ENCODE data around the gene CYB5RL. TPM values are rescaled to one million over a fixed set of nuclear protein-coding genes. Genes with fewer than 3 reads are reported as not detected.

Gene CYB5RL
- polyA plus RNA-seq, 1 donor (not counting 4 experiments of a cell fraction or from before 2014, with no cell fraction given): 1.3 TPM

GRCh38 chr1:54177726-54178125, 22.1 kb downstream of the CYB5RL start:
- FAIRE-seq (no peak), DNase-seq (ENCODE audit: low read depth, low spot score) (no peak)
- H3K36me3 ChIP-seq (ENCODE audit: control insufficient read depth in 2 of 2, extremely low read depth in 1 of 2, insufficient read depth in 2 of 2, low read length in 2 of 2): no peaks in the 10 kb centered on the region
- no peaks in the 10 kb centered on the region for H3K4me1 ChIP-seq (ENCODE audit: control insufficient read depth, extremely low read depth, insufficient read depth, low read length)
- dilution Hi-C loops (cut with MboI; ENCODE audit: extremely low pct_ligation_motif_present, low sequenced_read_pairs): no loop called here
- H3K27me3 ChIP-seq (ENCODE audit: control insufficient read depth, extremely low read depth, insufficient read depth, low read length): no peaks in the 10 kb centered on the region
- no peaks in the 10 kb centered on the region for H3K9me3 ChIP-seq (ENCODE audit: control insufficient read depth, low read depth, low read length)
- H3K4me3 ChIP-seq (ENCODE audit: control insufficient read depth in 2 of 3, extremely low read depth in 1 of 3, insufficient read depth in 2 of 3, low read depth in 1 of 3, low read length in 3 of 3): no peak overlapping the region
- no peak overlapping the region for H3K9ac ChIP-seq (ENCODE audit: control insufficient read depth, extremely low read depth, insufficient read depth, low read length)
- H3K4me2 ChIP-seq (ENCODE audit: control insufficient read depth, extremely low read depth, insufficient read depth, low read depth, low read length): no peak overlapping the region
- H3K79me2 ChIP-seq (ENCODE audit: control insufficient read depth, insufficient read depth, low read length): no peaks in the 10 kb centered on the region
- TF ChIP-seq, protein P1, sequence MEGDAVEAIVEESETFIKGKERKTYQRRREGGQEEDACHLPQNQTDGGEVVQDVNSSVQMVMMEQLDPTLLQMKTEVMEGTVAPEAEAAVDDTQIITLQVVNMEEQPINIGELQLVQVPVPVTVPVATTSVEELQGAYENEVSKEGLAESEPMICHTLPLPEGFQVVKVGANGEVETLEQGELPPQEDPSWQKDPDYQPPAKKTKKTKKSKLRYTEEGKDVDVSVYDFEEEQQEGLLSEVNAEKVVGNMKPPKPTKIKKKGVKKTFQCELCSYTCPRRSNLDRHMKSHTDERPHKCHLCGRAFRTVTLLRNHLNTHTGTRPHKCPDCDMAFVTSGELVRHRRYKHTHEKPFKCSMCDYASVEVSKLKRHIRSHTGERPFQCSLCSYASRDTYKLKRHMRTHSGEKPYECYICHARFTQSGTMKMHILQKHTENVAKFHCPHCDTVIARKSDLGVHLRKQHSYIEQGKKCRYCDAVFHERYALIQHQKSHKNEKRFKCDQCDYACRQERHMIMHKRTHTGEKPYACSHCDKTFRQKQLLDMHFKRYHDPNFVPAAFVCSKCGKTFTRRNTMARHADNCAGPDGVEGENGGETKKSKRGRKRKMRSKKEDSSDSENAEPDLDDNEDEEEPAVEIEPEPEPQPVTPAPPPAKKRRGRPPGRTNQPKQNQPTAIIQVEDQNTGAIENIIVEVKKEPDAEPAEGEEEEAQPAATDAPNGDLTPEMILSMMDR (optimal IDR thresholded peaks at IDR 0.05 in 1 of 3, IDR thresholded peaks at IDR 0.05 in 1 of 3, conservative IDR thresholded peaks at IDR 0.05 in 1 of 3; ENCODE audit: extremely low read depth in 1 of 3, insufficient read depth in 2 of 3, low read length in 3 of 3): no peak
- TF ChIP-seq EZH2 (IDR thresholded peaks at IDR 0.05; ENCODE audit: low read length): no peak
- no peak overlapping the region for H2AFZ ChIP-seq (ENCODE audit: control insufficient read depth, low read length)
- H4K20me1 ChIP-seq (ENCODE audit: control insufficient read depth, extremely low read depth, insufficient read depth, low read length): no peaks in the 10 kb centered on the region
- no peak overlapping the region for H3K27ac ChIP-seq (ENCODE audit: control insufficient read depth, insufficient read depth, low read length)
- no peaks in the 10 kb centered on the region for H3K9me1 ChIP-seq (ENCODE audit: control insufficient read depth, extremely low read depth, insufficient read depth, low read length)

DNA sequence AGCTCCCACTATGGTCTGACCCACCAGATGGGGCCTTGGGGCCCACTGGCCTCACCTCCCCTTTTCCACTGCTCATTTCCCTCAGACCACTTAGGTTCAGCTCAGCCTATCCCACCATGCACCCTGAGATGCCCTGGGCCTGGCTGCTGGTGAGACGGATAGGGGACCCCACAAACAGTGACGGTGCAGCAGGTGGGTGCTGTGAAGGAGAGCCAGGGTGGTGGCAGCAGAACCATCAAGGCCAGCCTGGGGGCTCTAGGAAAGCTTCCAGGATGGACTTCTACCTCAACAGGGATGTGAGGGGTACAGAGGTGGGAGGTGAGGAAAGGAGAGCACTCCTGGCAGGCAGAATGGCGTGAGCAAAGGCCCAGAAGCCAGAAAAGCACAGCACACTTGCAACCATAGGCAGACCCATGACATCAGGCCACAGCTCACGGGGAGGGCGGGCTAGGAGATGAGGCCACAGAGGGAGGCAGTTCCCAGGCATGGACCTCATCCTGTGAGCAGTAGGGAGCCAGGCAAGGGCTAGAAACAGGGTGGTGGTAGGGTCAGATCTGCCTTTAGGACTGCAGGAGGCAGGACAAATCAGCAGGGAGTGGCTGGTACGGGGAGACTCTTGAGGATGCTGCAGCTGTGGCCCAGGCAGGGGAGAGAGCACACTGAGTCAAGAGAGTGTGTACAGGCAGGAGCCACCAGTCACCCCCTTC, 23.1 kb downstream of the CYB5RL start:
- FAIRE-seq: no peak
- no peak overlapping the region for H3K27ac ChIP-seq (ENCODE audit: control insufficient read depth, insufficient read depth, low read length)
- no peak overlapping the region for H2AFZ ChIP-seq (ENCODE audit: control insufficient read depth, low read length)
- TF ChIP-seq EZH2 (IDR thresholded peaks at IDR 0.05; ENCODE audit: low read length): no peak
- TF ChIP-seq, protein P1 (optimal IDR thresholded peaks at IDR 0.05 in 1 of 3, IDR thresholded peaks at IDR 0.05 in 1 of 3, conservative IDR thresholded peaks at IDR 0.05 in 1 of 3; ENCODE audit: extremely low read depth in 1 of 3, insufficient read depth in 2 of 3, low read length in 3 of 3): no peak
- H3K9ac ChIP-seq (ENCODE audit: control insufficient read depth, extremely low read depth, insufficient read depth, low read length): no peak overlapping the region
- H4K20me1 ChIP-seq (ENCODE audit: control insufficient read depth, extremely low read depth, insufficient read depth, low read length): no peaks in the 10 kb centered on the region
- H3K9me3 ChIP-seq (ENCODE audit: control insufficient read depth, low read depth, low read length): no peaks in the 10 kb centered on the region
- no peaks in the 10 kb centered on the region for H3K79me2 ChIP-seq (ENCODE audit: control insufficient read depth, insufficient read depth, low read length)
- no peaks in the 10 kb centered on the region for H3K9me1 ChIP-seq (ENCODE audit: control insufficient read depth, extremely low read depth, insufficient read depth, low read length)
- no peaks in the 10 kb centered on the region for H3K27me3 ChIP-seq (ENCODE audit: control insufficient read depth, extremely low read depth, insufficient read depth, low read length)
- no peaks in the 10 kb centered on the region for H3K4me1 ChIP-seq (ENCODE audit: control insufficient read depth, extremely low read depth, insufficient read depth, low read length)
- no peaks in the 10 kb centered on the region for H3K36me3 ChIP-seq (ENCODE audit: control insufficient read depth in 2 of 2, extremely low read depth in 1 of 2, insufficient read depth in 2 of 2, low read length in 2 of 2)
- dilution Hi-C loops (cut with MboI; ENCODE audit: extremely low pct_ligation_motif_present, low sequenced_read_pairs): no loop called here
- H3K4me2 ChIP-seq (ENCODE audit: control insufficient read depth, extremely low read depth, insufficient read depth, low read depth, low read length): no peak overlapping the region
- DNase-seq (ENCODE audit: low read depth, low spot score): no peak
- H3K4me3 ChIP-seq (ENCODE audit: control insufficient read depth in 2 of 3, extremely low read depth in 1 of 3, insufficient read depth in 2 of 3, low read depth in 1 of 3, low read length in 3 of 3): no peak overlapping the region
